Kidney (tissue), 14 donors: Measurements from ENCODE around the gene CREBZF. TPM values are rescaled to one million over a fixed set of nuclear protein-coding genes. Genes with fewer than 3 reads are reported as not detected.
"Not testable (repeated sequence)": the region's sequence is repeated elsewhere in the genome, so short reads cannot be mapped to it uniquely, and the experiment has no call there.

Experiments
- DNase-seq, 5 donors: peaks; one replicate each; pipeline ENCODE4 v3.0.0-alpha.2; 2013 to 2020
- FAIRE-seq: peaks from 2 replicates; lab custom pipeline; 2012; peaks lifted over from hg19 to GRCh38; lab: Jason Lieb, UNC
- H3K27ac ChIP-seq, 2 donors: one replicate each; pipeline ENCODE4 v1.7.0; 2013; ENCODE audit warnings: low read depth in 2 of 2, low read length in 2 of 2, inconsistent platforms in 1 of 2
- H3K27me3 ChIP-seq: one replicate; pipeline ENCODE4 v1.7.1; 2013; ENCODE audit warnings: low read length, inconsistent platforms; ENCODE audit not compliant: control insufficient read depth, insufficient read depth
- H3K36me3 ChIP-seq, 3 donors: one replicate each; pipeline versions ENCODE4 v1.7.0 to v1.7.1; 2013; ENCODE audit warnings: low read length in 3 of 3, control low read depth in 1 of 3, inconsistent platforms in 1 of 3; ENCODE audit not compliant: insufficient read depth in 3 of 3, control insufficient read depth in 2 of 3
- H3K4me1 ChIP-seq, 3 donors: one replicate each; pipeline versions ENCODE4 v1.7.0 to v1.7.1; 2013; ENCODE audit warnings: low read length in 3 of 3, inconsistent platforms in 1 of 3, low read depth in 1 of 3; ENCODE audit not compliant: control insufficient read depth in 2 of 3, insufficient read depth in 2 of 3
- H3K4me3 ChIP-seq, 3 donors: one replicate each; pipeline versions ENCODE4 v1.7.0 to v1.8.1; 2013; ENCODE audit warnings: low read length in 3 of 3, control low read depth in 1 of 3, inconsistent platforms in 1 of 3
- H3K9ac ChIP-seq, 3 donors: one replicate each; pipeline versions ENCODE4 v1.7.0 to v1.7.1; 2013; ENCODE audit warnings: low read length in 3 of 3, control low read depth in 1 of 3, inconsistent platforms in 1 of 3
- H3K9me3 ChIP-seq, 3 donors: one replicate each; pipeline versions ENCODE4 v1.7.0 to v1.7.1; 2013; ENCODE audit warnings: low read length in 3 of 3, control low read depth in 1 of 3, inconsistent platforms in 1 of 3; ENCODE audit not compliant: control insufficient read depth in 2 of 3, insufficient read depth in 1 of 3
- CTCF ChIP-seq: IDR thresholded peaks from 3 replicates; pipeline ENCODE4 v1.5.1; 2012; ENCODE audit warnings: mild to moderate bottlenecking, moderate library complexity, borderline replicate concordance; ENCODE audit not compliant: insufficient read depth; ENCODE audit errors: extremely low read depth
- intact Hi-C: fragments of 100-400 bp; cut with DNase I; formaldehyde crosslinking; loops from one replicate; pipeline ENCODE4 v1.11.1; 2022
- polyA plus RNA-seq: library from polyadenylated mRNA; stranded (reverse); fragments of 350-450 nt; fragmentation: Illumina TruSeq; extraction: RNeasy Lipid Tissue Mini Kit (QIAGEN cat#74804); gene quantifications from one replicate; pipeline ENCODE4 v1.2.3, GENCODE V29; 2014; ENCODE audit warnings: low read depth, low replicate concordance; ENCODE audit not compliant: insufficient read depth
- total RNA-seq: library from RNA; stranded (reverse); fragmentation: NEBNext Ultra II Directional; extraction: Animal tissue kit (Norgen Biotek cat#: 25700); gene quantifications from one replicate; pipeline ENCODE4 v1.2.1, GENCODE V29; 2021
- donor health status: control.
- donor health status: control.
- donor health status: control.
- donor health status: control.
- donor health status: control.
- donor health status: DM: yes; HTN: yes; CAD: no.
- donor health status: Normal renal cell carcinoma (clear cell type).

Gene CREBZF
- total and polyA plus RNA-seq, 2 donors from 2014 or later = 15.2 to 44.7 TPM

- Histone ChIP-seq H3K4me1 (peaks cover 0 to 6% (median 0%) of the 10 kb centered on the region in 3 donors), H3K9ac (no peak overlapping the region), H3K4me3 (no peak overlapping the region), H3K36me3 (no peaks in the 10 kb centered on the region), H3K27ac (no peak overlapping the region), H3K27me3 (no peaks in the 10 kb centered on the region), H3K9me3 (no peaks in the 10 kb centered on the region)
- FAIRE-seq (no peak), DNase-seq (no peak)
- intact Hi-C loops = no loop called here
- TF ChIP-seq CTCF = no peak
Observed at GRCh38 chr11:85619499-85619898, 45.4 kb downstream of the CREBZF start.

GRCh38 chr11:85611643-85612042 is 53.3 kb downstream of the CREBZF start:
- FAIRE-seq, H3K4me3 ChIP-seq, intact Hi-C loops, H3K36me3 ChIP-seq, H3K27ac ChIP-seq, H3K4me1 ChIP-seq, H3K9me3 ChIP-seq, DNase-seq, H3K9ac ChIP-seq, H3K27me3 ChIP-seq: not testable (repeated sequence)

Other genes starting within 250 kb of the CREBZF start
- gene DLG2, start 37.8 kb downstream of the CREBZF start, total RNA-seq = 7.2 TPM
- gene DLG2, start 37.8 kb downstream of the CREBZF start, polyA plus RNA-seq = 2.9 TPM
- 51.5 TPM for gene TMEM126B, start 36.5 kb downstream of the CREBZF start, total RNA-seq
- gene TMEM126B, start 36.5 kb downstream of the CREBZF start, polyA plus RNA-seq = 54.7 TPM
- gene TMEM126A, start 17.2 kb downstream of the CREBZF start, total RNA-seq = 20.3 TPM
- gene TMEM126A, start 17.2 kb downstream of the CREBZF start, polyA plus RNA-seq = 63.8 TPM
- gene CCDC89, start 21.1 kb upstream of the CREBZF start, total RNA-seq = 3.7 TPM
- gene CCDC89, start 21.1 kb upstream of the CREBZF start, polyA plus RNA-seq = 2.7 TPM
- 187 TPM for gene SYTL2, start 146.0 kb upstream of the CREBZF start, total RNA-seq
- 19.8 TPM for gene SYTL2, start 146.0 kb upstream of the CREBZF start, polyA plus RNA-seq
- not detected for gene CCDC83, start 190.3 kb upstream of the CREBZF start, total RNA-seq
- not detected for gene CCDC83, start 190.3 kb upstream of the CREBZF start, polyA plus RNA-seq